CD4-positive, alpha-beta T cell (primary cell): ENCODE data around the gene DQX1. TPM values are rescaled to one million over a fixed set of nuclear protein-coding genes. Genes with fewer than 3 reads are reported as not detected.

ENCODE experiments used
- ATAC-seq: fragments of 200-7000 bp; cut with Tn5 transposase; one replicate; pipeline ENCODE4 v1.10.0; 2022; ENCODE audit warnings: mild to moderate bottlenecking; ENCODE audit not compliant: poor library complexity
- CTCF ChIA-PET: fragments of 350-600 bp; sonication (Branson Sonifier 250); formaldehyde crosslinking; loops from one replicate; lab custom pipeline; 2021; ENCODE audit warnings: antibody characterized with exemption, inconsistent platforms; lab: Charles Lee
- POLR2A ChIA-PET: fragments of 350-600 bp; sonication (Branson Sonifier 250); formaldehyde crosslinking; loops from one replicate; lab custom pipeline; 2021; ENCODE audit warnings: antibody characterized with exemption, inconsistent platforms; lab: Charles Lee
- DNase-seq, 14 experiments: peaks; one replicate each; pipeline ENCODE4 v3.0.0-alpha.2; 2013 to 2020; ENCODE audit warnings: mixed read lengths in 2 of 14
- H3K27ac ChIP-seq, 2 donors: one replicate each; pipeline versions ENCODE4 v1.5.1 to v1.7.0; 2013; ENCODE audit warnings: low read length in 2 of 2, low read depth in 1 of 2, mild to moderate bottlenecking in 1 of 2
- H3K27me3 ChIP-seq, 2 experiments: 1 replicate in 1 of 2; 2 replicates in 1 of 2; pipeline versions ENCODE4 v1.6.1 to v1.7.0; 2013; ENCODE audit warnings: low read length in 2 of 2, control low read depth in 1 of 2, mild to moderate bottlenecking in 1 of 2, moderate library complexity in 1 of 2; ENCODE audit not compliant: insufficient read depth in 2 of 2, control insufficient read depth in 1 of 2
- H3K36me3 ChIP-seq: one replicate; pipeline ENCODE4 v1.6.1; 2013; ENCODE audit warnings: low read length, control low read depth; ENCODE audit not compliant: insufficient read depth
- H3K4me1 ChIP-seq: one replicate; pipeline ENCODE4 v1.6.1; 2013; ENCODE audit warnings: low read length, control low read depth; ENCODE audit not compliant: insufficient read depth
- H3K4me3 ChIP-seq: one replicate; pipeline ENCODE4 v1.5.1; 2013; ENCODE audit warnings: mild to moderate bottlenecking, low read length, moderate library complexity
- H3K9me3 ChIP-seq, 2 experiments: 1 replicate in 1 of 2; 2 replicates in 1 of 2; pipeline versions ENCODE4 v1.6.1 to v1.7.0; 2013; ENCODE audit warnings: low read length in 2 of 2, mild to moderate bottlenecking in 2 of 2, control low read depth in 1 of 2, moderate library complexity in 1 of 2; ENCODE audit not compliant: control insufficient read depth in 1 of 2, insufficient read depth in 1 of 2
- H3K27ac Mint-ChIP-seq: one replicate; pipeline ENCODE4 v1.8.0; 2020; ENCODE audit warnings: mixed read lengths
- H3K27me3 Mint-ChIP-seq: one replicate; pipeline ENCODE4 v1.8.0; 2021; ENCODE audit warnings: mixed read lengths
- H3K36me3 Mint-ChIP-seq: one replicate; pipeline ENCODE4 v1.8.0; 2021; ENCODE audit warnings: low read depth, mixed read lengths
- H3K4me1 Mint-ChIP-seq: one replicate; pipeline ENCODE4 v1.8.0; 2021; ENCODE audit warnings: low read depth, mixed read lengths
- H3K4me3 Mint-ChIP-seq: one replicate; pipeline ENCODE4 v1.8.0; 2020; ENCODE audit warnings: mild to moderate bottlenecking, mixed read lengths
- H3K9me3 Mint-ChIP-seq: one replicate; pipeline ENCODE4 v1.8.0; 2020; ENCODE audit warnings: mixed read lengths
- CTCF ChIP-seq: fragments of 200-600 bp; IDR thresholded peaks from one replicate; pipeline ENCODE4 v1.8.0; 2022; ENCODE audit warnings: antibody characterized with exemption, mild to moderate bottlenecking
- intact Hi-C, 2 experiments: fragments of 100-400 bp; cut with DNase I in 1 of 2; cut with micrococcal nuclease in 1 of 2; formaldehyde crosslinking; loops; one replicate each; pipeline versions ENCODE4 v1.15.1 to v1.9.0; 2023 to 2025; cut with DNase I, micrococcal nuclease
- total RNA-seq, 174 experiments: library from RNA in 2 of 174; stranded (reverse) in 2 of 174; gene quantifications; one replicate each; pipeline ENCODE4 v1.2.3 and lab custom pipeline; 2021 to 2026

The DQX1 gene
- total RNA-seq, 2 experiments from 2014 or later = 0.22 TPM; not detected in 1

DNA sequence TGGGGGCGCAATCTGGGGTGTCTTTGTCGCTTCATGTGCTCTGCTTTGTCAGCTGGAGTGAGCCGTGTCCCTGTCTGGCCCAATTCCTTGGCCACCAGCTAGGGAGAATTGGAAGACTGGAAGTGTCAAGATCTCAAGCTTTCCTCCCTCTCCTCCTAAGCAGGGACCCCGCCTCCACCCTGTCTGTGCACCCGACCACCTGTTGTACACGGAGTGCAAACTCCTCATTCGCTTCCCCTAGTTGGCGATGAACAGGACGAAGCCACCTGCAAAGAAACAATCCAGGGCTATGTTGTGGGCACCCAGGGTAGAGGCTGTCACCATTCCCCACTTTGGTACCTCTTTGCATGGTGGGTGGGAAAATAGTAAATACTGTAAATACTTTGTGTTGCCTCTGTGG is 1.7 kb upstream of the DQX1 start:
- Histone ChIP-seq H3K27ac (no peak overlapping the region), H3K4me3 (no peak overlapping the region), H3K27me3 (no peaks in the 10 kb centered on the region), H3K36me3 (peaks cover 36% of the 10 kb centered on the region), H3K4me1 (peaks cover 35% of the 10 kb centered on the region), H3K9me3 (peaks cover 0 to 6% of the 10 kb centered on the region in 2 experiments)
- peaks cover 42% of the 10 kb centered on the region for H3K4me1 Mint-ChIP-seq
- TF ChIP-seq CTCF = no peak
- ChIA-PET CTCF (interaction anchor here (1.5 kb wide), 1 partner anchor 73 kb away, joined by 3 read pairs; the partner anchor contains the start of gene INO80B), POLR2A (interaction anchor here (2.4 to 2.5 kb wide), 2 partner anchors 14 to 28 kb away, joined by 10 read pairs; partner anchors contain the start of genes LBX2 and TLX2)
- peak overlapping the region; percentile 92 for H3K4me3 Mint-ChIP-seq
- no peak for DNase-seq
- H3K9me3 Mint-ChIP-seq = no peaks in the 10 kb centered on the region
- intact Hi-C loops = loop anchor here in 1 of 2 experiments (2.0 kb wide), 2 partner anchors 13 to 45 kb away; partner anchors contain the start of genes CCDC142, TLX2 and TTC31
- H3K27ac Mint-ChIP-seq = peak overlapping the region; percentile 89
- no peak for ATAC-seq
- peaks cover 57% of the 10 kb centered on the region for H3K36me3 Mint-ChIP-seq
- peaks cover 1% of the 10 kb centered on the region for H3K27me3 Mint-ChIP-seq

- ATAC-seq = no peak
- intact Hi-C loops = no loop called here
- TF ChIP-seq CTCF = no peak
- ChIA-PET POLR2A (interaction anchor here (0.7 to 1.9 kb wide), 6 partner anchors 11 to 348 kb away, joined by 3 to 8 read pairs (median 4); partner anchors contain the start of genes CCDC142, INO80B, MOB1A and MRPL53), CTCF (no interaction called here)
- H3K27me3 ChIP-seq = no peaks in the 10 kb centered on the region
- Mint-ChIP-seq H3K36me3 (peaks cover 51% of the 10 kb centered on the region), H3K4me3 (peak overlapping the region; percentile 88), H3K27ac (peak overlapping the region; percentile 71), H3K27me3 (peaks cover 11% of the 10 kb centered on the region), H3K9me3 (no peaks in the 10 kb centered on the region), H3K4me1 (peaks cover 35% of the 10 kb centered on the region)
- H3K4me1 ChIP-seq = peaks cover 34% of the 10 kb centered on the region
- no peak overlapping the region for H3K27ac ChIP-seq
- peaks cover 0 to 6% of the 10 kb centered on the region in 2 experiments for H3K9me3 ChIP-seq
- DNase-seq = no peak
- peaks cover 32% of the 10 kb centered on the region for H3K36me3 ChIP-seq
- no peak overlapping the region for H3K4me3 ChIP-seq
These were observed 709 bp upstream of the DQX1 start for GRCh38 chr2:74526649-74527230.

DNA sequence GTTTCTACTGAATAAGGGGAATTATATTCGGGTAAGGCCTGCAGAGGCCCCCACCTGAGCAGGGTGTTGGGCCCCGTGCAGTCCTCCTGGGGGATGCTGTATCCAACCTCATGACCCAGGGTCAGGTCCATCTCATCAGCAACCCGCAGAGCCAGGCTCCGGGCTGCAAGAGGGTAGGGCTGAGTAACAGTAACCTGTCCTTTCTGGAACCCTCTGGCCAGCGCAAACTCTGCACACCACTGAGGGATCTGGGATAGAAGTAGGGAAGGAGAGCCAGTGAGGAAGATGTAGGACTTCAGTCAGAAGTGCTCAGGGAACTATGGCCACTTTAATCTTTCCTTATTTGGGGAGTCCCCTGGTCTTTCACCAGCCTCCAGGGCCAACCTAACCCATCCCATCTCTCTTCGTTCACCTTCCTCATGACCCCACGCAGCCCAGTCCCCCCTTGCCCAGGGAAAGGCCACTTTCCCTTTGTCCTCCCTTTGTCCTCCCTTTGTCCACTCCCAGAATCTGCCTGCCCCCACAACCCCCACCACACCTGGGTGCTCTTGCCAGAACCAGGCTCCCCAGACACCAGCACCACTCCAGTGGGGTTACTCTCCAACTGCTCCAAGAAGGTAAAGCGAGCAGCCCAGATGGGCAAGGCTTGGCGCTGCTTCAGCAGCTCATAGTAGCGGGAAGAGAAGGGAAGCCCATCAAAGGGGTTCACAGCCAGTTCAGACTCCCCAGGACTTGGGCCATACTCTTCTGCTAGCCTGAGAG is 895 bp downstream of the DQX1 start:
- no peak overlapping the region for H3K27ac Mint-ChIP-seq
- peaks cover 22% of the 10 kb centered on the region for H3K4me1 Mint-ChIP-seq
- POLR2A ChIA-PET = interaction anchor here (1.9 kb wide), 1 partner anchor 9 kb away, joined by 5 read pairs; no protein-coding TSS in a partner anchor
- TF ChIP-seq CTCF = no peak
- Histone ChIP-seq H3K4me1 (peaks cover 18% of the 10 kb centered on the region), H3K36me3 (peaks cover 29% of the 10 kb centered on the region), H3K4me3 (no peak overlapping the region), H3K27ac (no peak overlapping the region), H3K27me3 (peaks cover 7% of the 10 kb centered on the region in 2 experiments), H3K9me3 (peaks cover 0 to 6% of the 10 kb centered on the region in 2 experiments)
- CTCF ChIA-PET = no interaction called here
- intact Hi-C loops = no loop called here
- peaks cover 44% of the 10 kb centered on the region for H3K36me3 Mint-ChIP-seq
- no peak for DNase-seq
- no peaks in the 10 kb centered on the region for H3K9me3 Mint-ChIP-seq
- H3K27me3 Mint-ChIP-seq = peaks cover 25% of the 10 kb centered on the region
- no peak overlapping the region for H3K4me3 Mint-ChIP-seq
- no peak for ATAC-seq
